Esophagus muscularis mucosa (tissue), 4 donors: Measurements from ENCODE around the gene PRDM16. TPM values are rescaled to one million over a fixed set of nuclear protein-coding genes. Genes with fewer than 3 reads are reported as not detected.

Experiments
- DNase-seq: peaks from one replicate; pipeline ENCODE4 v3.0.0-alpha.2; 2017; ENCODE audit errors: extremely low spot score
- H3K27ac ChIP-seq, 4 donors: fragments of 200-600 bp; sonication (generic); replicated peaks in 1 of 4; 1 replicate in 3 of 4; 2 replicates in 1 of 4; pipeline ENCODE4 v1.5.1; 2016 to 2019; ENCODE audit warnings: mild to moderate bottlenecking in 1 of 4
- H3K27me3 ChIP-seq, 4 donors: fragments of 200-600 bp; sonication (generic); one replicate each; pipeline versions ENCODE4 v1.5.1 to v1.6.0; 2016 to 2019
- H3K36me3 ChIP-seq, 4 donors: fragments of 200-600 bp; sonication (generic); one replicate each; pipeline ENCODE4 v1.5.1; 2016 to 2019
- H3K4me1 ChIP-seq, 4 donors: fragments of 200-600 bp; sonication (generic); one replicate each; pipeline ENCODE4 v1.5.1; 2016 to 2019
- H3K4me3 ChIP-seq, 4 donors: fragments of 200-600 bp; sonication (generic); 1 replicate in 2 of 4; 2 replicates in 2 of 4; pipeline ENCODE4 v1.5.1; 2016 to 2019; ENCODE audit warnings: mild to moderate bottlenecking in 4 of 4, moderate library complexity in 1 of 4
- H3K9me3 ChIP-seq, 4 donors: fragments of 200-600 bp; sonication (generic); 1 replicate in 3 of 4; 2 replicates in 1 of 4; pipeline ENCODE4 v1.5.1; 2016 to 2019
- EP300 ChIP-seq: sonication (generic); formaldehyde crosslinking; IDR thresholded peaks from one replicate; pipeline ENCODE4 v1.6.1; 2017; ENCODE audit warnings: antibody characterized with exemption
- POLR2A ChIP-seq: fragments of 450-650 bp; IDR thresholded peaks from one replicate; pipeline ENCODE4 v1.6.1; 2017; ENCODE audit warnings: antibody characterized with exemption, moderate library complexity, mild to moderate bottlenecking, low read depth
- POLR2AphosphoS5 ChIP-seq, 2 donors: sonication (generic); formaldehyde crosslinking; IDR thresholded peaks; one replicate each; pipeline ENCODE4 v1.6.1; 2017; ENCODE audit warnings: antibody characterized with exemption in 2 of 2
- WGBS: methylation state at CpG from one replicate; pipeline ENCODE4 v1.1.5; 2018; 5-methylcytosine and 5-hydroxymethylcytosine counted together
- intact Hi-C: fragments of 100-400 bp; cut with DNase I; formaldehyde crosslinking; loops from one replicate; pipeline ENCODE4 v1.15.1; 2023
- total RNA-seq, 4 donors: library from RNA; depleted of rRNA; stranded (reverse); fragments of >200 nt; gene quantifications; one replicate each; pipeline versions ENCODE4 v1.1.0 to v1.2.1, GENCODE V29; 2016
- TF ChIP-seq, protein P1 (sequence below), 3 experiments: fragments of 200-600 bp in 2 of 3; fragments of 450-650 bp in 1 of 3; sonication (generic) in 2 of 3; IDR thresholded peaks; one replicate each; pipeline ENCODE4 v1.5.1; 2017 to 2019; ENCODE audit warnings: antibody characterized with exemption in 3 of 3, mild to moderate bottlenecking in 2 of 3, moderate library complexity in 1 of 3

Gene PRDM16
- total RNA-seq, 4 donors from 2014 or later: 1.2 to 4.4 (median 2.2) TPM

GRCh38 chr1:3096345-3096744 is 27.3 kb downstream of the PRDM16 start:
- Histone ChIP-seq H3K9me3 (no peaks in the 10 kb centered on the region), H3K4me1 (peaks cover 0 to 19% (median 0%) of the 10 kb centered on the region in 4 donors), H3K4me3 (no peak overlapping the region), H3K36me3 (no peaks in the 10 kb centered on the region), H3K27ac (no peak overlapping the region), H3K27me3 (peaks cover 0 to 64% (median 0%) of the 10 kb centered on the region in 4 donors)
- DNase-seq: no peak
- TF ChIP-seq EP300 (no peak), POLR2A (no peak)
- 64% methylated on average over 12 of the region's 13 CpGs for WGBS
- intact Hi-C loops: no loop called here

DNA sequence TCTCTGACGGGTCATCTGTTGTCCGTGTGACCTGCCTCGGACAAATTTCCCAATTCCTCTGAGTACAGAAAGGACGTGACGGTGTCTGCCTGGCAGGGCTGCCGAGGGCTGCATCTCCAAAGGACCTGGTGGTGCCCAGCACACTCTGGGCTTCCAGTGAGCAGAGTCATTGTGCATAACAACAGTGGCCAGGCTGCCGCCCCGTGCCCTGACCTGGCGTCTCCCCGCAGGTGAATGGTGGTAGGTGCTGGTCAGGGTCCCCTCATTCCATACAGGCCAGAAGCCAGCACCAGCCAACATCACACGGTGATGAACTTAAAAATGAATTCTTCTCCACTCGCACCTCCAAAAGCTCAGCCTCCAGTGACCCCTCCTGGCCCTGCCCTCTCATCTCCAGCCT is 28.2 kb downstream of the PRDM16 start:
- no peaks in the 10 kb centered on the region for H3K36me3 ChIP-seq
- H3K4me3 ChIP-seq: no peak overlapping the region
- 77% methylated on average over 10 of the region's 12 CpGs for WGBS
- TF ChIP-seq, protein P1, sequence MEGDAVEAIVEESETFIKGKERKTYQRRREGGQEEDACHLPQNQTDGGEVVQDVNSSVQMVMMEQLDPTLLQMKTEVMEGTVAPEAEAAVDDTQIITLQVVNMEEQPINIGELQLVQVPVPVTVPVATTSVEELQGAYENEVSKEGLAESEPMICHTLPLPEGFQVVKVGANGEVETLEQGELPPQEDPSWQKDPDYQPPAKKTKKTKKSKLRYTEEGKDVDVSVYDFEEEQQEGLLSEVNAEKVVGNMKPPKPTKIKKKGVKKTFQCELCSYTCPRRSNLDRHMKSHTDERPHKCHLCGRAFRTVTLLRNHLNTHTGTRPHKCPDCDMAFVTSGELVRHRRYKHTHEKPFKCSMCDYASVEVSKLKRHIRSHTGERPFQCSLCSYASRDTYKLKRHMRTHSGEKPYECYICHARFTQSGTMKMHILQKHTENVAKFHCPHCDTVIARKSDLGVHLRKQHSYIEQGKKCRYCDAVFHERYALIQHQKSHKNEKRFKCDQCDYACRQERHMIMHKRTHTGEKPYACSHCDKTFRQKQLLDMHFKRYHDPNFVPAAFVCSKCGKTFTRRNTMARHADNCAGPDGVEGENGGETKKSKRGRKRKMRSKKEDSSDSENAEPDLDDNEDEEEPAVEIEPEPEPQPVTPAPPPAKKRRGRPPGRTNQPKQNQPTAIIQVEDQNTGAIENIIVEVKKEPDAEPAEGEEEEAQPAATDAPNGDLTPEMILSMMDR (IDR thresholded peaks at IDR 0.05): no peak
- TF ChIP-seq POLR2A (no peak), EP300 (no peak), POLR2AphosphoS5 (IDR thresholded peaks at IDR 0.05) (no peak)
- peaks cover 0 to 23% (median 0%) of the 10 kb centered on the region in 4 donors for H3K4me1 ChIP-seq
- H3K27ac ChIP-seq: no peak overlapping the region
- intact Hi-C loops: no loop called here
- no peak for DNase-seq
- H3K27me3 ChIP-seq: peaks cover 0 to 57% (median 0%) of the 10 kb centered on the region in 4 donors
- H3K9me3 ChIP-seq: no peaks in the 10 kb centered on the region

- TF ChIP-seq, protein P1 (IDR thresholded peaks at IDR 0.05): no peak
- TF ChIP-seq POLR2AphosphoS5 (IDR thresholded peaks at IDR 0.05): no peak
- TF ChIP-seq EP300: no peak
- no peak for TF ChIP-seq POLR2A
- Histone ChIP-seq H3K9me3 (no peaks in the 10 kb centered on the region), H3K4me3 (no peak overlapping the region), H3K4me1 (peaks cover 0 to 23% (median 0%) of the 10 kb centered on the region in 4 donors), H3K27me3 (peaks cover 0 to 50% (median 0%) of the 10 kb centered on the region in 4 donors), H3K27ac (no peak overlapping the region), H3K36me3 (no peaks in the 10 kb centered on the region)
- no peak for DNase-seq
- WGBS: 73% methylated on average over 5 of the region's 7 CpGs
- intact Hi-C loops: no loop called here
Measured at GRCh38 chr1:3097861-3098260, 28.9 kb downstream of the PRDM16 start.

GRCh38 chr1:3099861-3100260 is 30.9 kb downstream of the PRDM16 start:
- Histone ChIP-seq H3K27ac (no peak overlapping the region), H3K27me3 (peaks cover 0 to 53% (median 0%) of the 10 kb centered on the region in 4 donors), H3K4me1 (peaks cover 0 to 24% (median 3%) of the 10 kb centered on the region in 4 donors), H3K36me3 (no peaks in the 10 kb centered on the region), H3K4me3 (no peak overlapping the region), H3K9me3 (no peaks in the 10 kb centered on the region)
- 96% methylated on average over 9 of the region's 9 CpGs for WGBS
- TF ChIP-seq, protein P1 (IDR thresholded peaks at IDR 0.05): no peak
- no peak for TF ChIP-seq POLR2AphosphoS5 (IDR thresholded peaks at IDR 0.05)
- TF ChIP-seq POLR2A: no peak
- no peak for TF ChIP-seq EP300
- intact Hi-C loops: no loop called here
- DNase-seq: no peak

DNA sequence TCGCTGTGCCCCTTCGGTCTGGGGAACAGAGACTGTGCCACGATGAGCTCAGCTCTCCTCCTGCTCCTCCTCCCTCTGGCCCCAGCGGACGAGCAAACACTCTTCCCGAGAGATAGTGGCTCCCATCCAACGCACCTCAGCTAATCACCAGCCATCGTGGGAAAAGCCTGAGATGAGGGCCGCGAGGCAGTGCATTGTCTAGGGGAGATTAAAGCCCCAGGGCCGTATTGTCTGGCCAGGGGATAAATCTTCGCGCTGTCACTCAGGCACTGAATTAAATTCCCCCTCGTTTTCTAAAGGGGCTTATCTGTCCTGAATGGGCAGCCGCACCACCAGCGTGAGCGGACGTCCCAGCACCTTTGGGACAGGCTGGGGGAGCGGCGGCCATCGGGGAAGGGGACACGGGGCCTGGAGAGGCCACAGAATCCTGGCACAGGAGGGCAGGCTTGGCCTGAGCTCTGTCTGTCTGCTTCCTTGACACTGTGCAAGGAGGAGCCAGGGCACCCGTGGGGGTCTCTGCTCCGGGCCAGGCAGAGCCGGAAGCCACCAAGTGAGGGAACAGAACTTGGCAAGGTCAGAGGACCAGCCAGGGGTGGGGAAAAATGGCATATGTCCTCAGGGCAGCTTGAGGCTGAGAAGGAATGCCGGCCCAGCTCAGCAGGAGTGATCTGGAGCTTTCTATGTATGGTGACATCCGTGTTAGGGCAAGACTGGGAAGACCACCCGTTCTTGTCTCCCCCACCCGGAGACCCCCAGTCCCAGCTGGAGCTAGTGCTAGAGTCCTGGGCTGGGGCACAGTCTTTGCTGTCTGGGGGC is 32.3 kb downstream of the PRDM16 start:
- WGBS: 59% methylated on average over 20 of the region's 29 CpGs
- Histone ChIP-seq H3K27me3 (peaks cover 0 to 61% (median 0%) of the 10 kb centered on the region in 4 donors), H3K9me3 (no peaks in the 10 kb centered on the region), H3K4me1 (peaks cover 0 to 28% (median 7%) of the 10 kb centered on the region in 4 donors), H3K36me3 (no peaks in the 10 kb centered on the region), H3K27ac (no peak overlapping the region), H3K4me3 (no peak overlapping the region)
- intact Hi-C loops: no loop called here
- TF ChIP-seq POLR2AphosphoS5 (IDR thresholded peaks at IDR 0.05): no peak
- TF ChIP-seq POLR2A: no peak
- TF ChIP-seq EP300: no peak
- TF ChIP-seq, protein P1 (IDR thresholded peaks at IDR 0.05): no peak
- DNase-seq: no peak
